ENCODE results near the gene SEC63.

DNA sequence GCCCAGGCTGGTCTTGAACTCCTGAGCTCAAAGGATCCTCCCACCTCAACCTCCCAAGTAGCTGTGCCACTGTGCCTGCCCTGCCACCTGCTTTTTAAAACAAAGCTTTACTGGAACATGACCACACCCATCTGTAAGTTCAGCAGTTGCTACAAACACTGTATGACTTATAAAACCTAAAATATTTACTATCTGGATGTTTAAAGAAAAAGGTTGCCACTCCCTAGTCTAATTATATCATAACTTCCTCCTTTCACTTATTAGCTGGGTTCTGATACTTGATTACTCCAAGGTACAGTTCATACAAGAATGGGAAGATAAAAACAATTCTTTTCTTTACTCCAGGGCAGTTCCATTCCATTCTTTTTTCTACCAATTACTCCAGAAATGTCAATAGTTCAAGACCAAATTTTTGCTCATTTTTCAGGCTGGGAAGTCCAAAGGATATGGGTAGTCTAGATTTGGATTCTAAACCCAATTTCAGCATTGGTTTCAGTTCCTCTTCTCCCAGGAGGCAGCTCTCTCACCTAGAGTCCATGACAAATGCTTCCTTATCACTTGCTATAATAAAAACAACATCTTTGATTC lies 63.1 kb downstream of the SEC63 start:
- TF ChIP-seq CTCF (IDR thresholded peaks at IDR 0.05) (no peak), POLR2AphosphoS5 (IDR thresholded peaks at IDR 0.05; ENCODE audit: insufficient read depth in 1 of 2, low read depth in 1 of 2) (no peak), POLR2A (IDR thresholded peaks at IDR 0.05) (no peak)

Measured in vagina (tissue), 2 donors.